Measurements from ENCODE around the gene WDFY4.

- TF ChIP-seq CTCF (conservative IDR thresholded peaks at IDR 0.05) (no peak), ZFX (IDR thresholded peaks at IDR 0.05) (no peak)
These were observed 327.9 kb downstream of the WDFY4 start for GRCh38 chr10:49012603-49013002.

All from C4-2B (cell line).